T follicular helper cell (primary cell): ENCODE measurements around the gene SERBP1.

Experiments used
- DNase-seq: peaks from one replicate; pipeline ENCODE4 v3.0.0-alpha.2; 2020; ENCODE audit warnings: low read depth

The SERBP1 gene

DNA sequence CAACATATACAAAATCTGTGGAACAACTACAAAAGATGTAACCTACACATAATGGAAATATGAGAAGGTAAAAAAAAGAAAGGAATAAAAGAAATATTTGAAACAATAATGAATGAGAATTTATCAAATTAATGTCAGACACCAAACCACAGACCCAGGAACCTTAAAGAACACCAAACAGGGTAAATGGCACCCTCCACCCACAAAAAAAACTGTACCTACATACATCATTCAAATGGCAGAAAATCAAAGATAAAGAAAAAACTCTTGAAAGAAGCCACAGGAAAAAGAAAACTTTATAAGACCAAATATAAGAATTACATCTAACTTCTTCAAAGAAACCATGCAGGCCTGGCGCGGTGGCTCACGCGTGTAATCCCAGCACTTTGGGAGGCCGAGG is 68.6 kb downstream of the SERBP1 start:
- DNase-seq, result no peak

- no peak for DNase-seq
These were observed 70.6 kb downstream of the SERBP1 start for GRCh38 chr1:67359592-67359991.
